GM10248 (cell line): Measurements from ENCODE around the gene ADAM22.

Source experiments
- CTCF ChIA-PET: fragments of 300-600 bp; sonication (Branson Sonifier 250); formaldehyde crosslinking; extraction: SDS; loops from one replicate; lab custom pipeline; 2021; ENCODE audit warnings: antibody characterized with exemption; lab: Yijun Ruan, JAX
- POLR2A ChIA-PET: fragments of 350-650 bp; sonication (Branson Sonifier 250); formaldehyde crosslinking; extraction: SDS; loops from one replicate; lab custom pipeline; 2020; ENCODE audit warnings: antibody characterized with exemption; lab: Yijun Ruan, JAX
- DNase-seq: peaks from one replicate; pipeline ENCODE4 v3.0.0; 2012; ENCODE audit errors: extremely low spot score
- TF ChIP-seq, protein P1 (sequence below): IDR thresholded peaks from 2 replicates; pipeline ENCODE4 v1.5.1; 2012; ENCODE audit warnings: mild to moderate bottlenecking, low read depth; ENCODE audit errors: extremely low read depth, missing control alignments, control extremely low read depth

The ADAM22 gene

DNA sequence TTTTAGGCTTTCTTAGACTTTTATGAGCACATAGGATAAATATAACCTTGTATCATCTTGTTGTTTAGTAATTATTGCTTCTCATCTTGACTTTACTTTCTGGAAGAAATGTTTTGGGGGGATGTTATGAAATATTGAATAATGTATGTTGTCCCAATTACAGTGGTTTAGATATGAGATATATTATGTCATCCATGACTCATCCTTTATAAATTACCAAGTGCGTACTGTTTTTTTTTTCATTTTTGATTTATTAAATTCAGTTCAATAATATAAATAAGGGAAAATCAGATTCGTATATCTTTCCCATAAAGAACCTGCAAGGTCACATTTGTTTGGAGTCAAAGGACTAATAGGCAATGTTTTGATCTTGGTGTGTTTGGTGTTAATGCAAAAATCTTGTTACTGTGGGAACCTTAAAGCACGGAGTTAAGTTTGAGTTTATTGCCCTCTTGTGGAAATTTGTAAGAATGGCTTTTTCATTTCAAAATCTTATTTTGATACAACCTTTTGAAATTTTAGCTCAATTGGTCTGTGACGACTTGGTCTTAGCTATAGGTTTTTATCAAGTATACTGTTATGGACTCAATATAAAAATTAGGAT lies 177.2 kb downstream of the ADAM22 start:
- ChIA-PET POLR2A (no interaction called here), CTCF (interaction anchor here (0.8 to 2.6 kb wide), 13 partner anchors 10 to 795 kb away, joined by 3 to 16 read pairs (median 5); no protein-coding TSS in a partner anchor)
- TF ChIP-seq, protein P1, sequence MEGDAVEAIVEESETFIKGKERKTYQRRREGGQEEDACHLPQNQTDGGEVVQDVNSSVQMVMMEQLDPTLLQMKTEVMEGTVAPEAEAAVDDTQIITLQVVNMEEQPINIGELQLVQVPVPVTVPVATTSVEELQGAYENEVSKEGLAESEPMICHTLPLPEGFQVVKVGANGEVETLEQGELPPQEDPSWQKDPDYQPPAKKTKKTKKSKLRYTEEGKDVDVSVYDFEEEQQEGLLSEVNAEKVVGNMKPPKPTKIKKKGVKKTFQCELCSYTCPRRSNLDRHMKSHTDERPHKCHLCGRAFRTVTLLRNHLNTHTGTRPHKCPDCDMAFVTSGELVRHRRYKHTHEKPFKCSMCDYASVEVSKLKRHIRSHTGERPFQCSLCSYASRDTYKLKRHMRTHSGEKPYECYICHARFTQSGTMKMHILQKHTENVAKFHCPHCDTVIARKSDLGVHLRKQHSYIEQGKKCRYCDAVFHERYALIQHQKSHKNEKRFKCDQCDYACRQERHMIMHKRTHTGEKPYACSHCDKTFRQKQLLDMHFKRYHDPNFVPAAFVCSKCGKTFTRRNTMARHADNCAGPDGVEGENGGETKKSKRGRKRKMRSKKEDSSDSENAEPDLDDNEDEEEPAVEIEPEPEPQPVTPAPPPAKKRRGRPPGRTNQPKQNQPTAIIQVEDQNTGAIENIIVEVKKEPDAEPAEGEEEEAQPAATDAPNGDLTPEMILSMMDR, result peak; percentile 52
- DNase-seq, result peak; percentile 45

DNA sequence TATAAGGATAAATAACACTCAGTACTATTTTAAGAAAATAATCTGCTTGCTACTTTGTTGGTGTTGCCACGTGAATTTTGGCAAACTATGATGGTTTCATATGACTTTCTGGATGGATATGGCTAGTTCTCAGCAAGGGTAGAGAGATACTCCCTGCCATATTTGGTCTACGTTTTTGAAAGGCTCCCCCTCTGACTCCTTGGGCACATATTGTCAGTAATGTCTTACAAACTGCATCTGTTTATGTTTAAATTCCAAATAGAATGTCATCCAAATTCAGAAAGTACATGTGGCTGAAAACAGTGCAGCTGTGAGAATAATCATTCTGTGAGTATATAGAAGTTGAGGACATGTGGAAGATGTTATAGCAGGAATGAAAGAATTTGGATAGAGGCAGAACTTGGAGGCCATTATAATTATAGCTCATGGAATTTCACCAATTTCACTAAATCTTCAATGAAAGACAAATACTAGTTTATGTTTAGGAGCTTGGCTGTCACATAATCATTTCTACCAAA lies 178.0 kb downstream of the ADAM22 start:
- TF ChIP-seq, protein P1, result no peak
- CTCF ChIA-PET, result interaction anchor here (0.8 to 2.6 kb wide), 17 partner anchors 10 to 795 kb away, joined by 3 to 16 read pairs (median 3); no protein-coding TSS in a partner anchor
- POLR2A ChIA-PET, result no interaction called here
- DNase-seq, result no peak

DNA sequence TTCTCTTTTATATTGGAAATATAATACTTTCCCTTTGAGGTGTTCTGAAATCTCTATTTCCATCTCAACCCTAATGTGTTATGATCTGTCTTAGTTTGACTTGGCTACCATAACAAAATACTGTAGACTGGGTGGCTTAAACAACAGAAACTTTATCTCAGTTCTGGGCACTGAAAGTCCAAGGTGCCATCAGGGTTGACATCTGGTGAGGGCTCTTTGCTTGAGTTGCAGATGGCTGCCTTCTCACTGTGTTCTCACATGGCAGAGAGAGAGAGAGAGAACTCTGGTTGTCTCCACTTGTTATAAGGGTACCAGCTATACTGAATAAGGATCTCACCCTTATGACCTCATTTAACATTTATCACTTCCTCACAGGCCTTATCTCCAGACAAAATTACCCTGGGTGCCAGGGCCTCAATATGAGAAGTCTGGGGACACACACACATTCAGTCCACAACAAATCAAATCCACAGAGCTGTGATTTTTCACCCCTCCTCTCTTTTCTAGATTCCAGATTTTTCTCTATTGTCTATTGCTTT lies 181.3 kb downstream of the ADAM22 start:
- DNase-seq, result no peak
- TF ChIP-seq, protein P1, result no peak
- ChIA-PET CTCF (interaction anchor here (1.4 to 1.5 kb wide), 3 partner anchors 44 to 368 kb away, joined by 3 to 4 read pairs (median 3); no protein-coding TSS in a partner anchor), POLR2A (no interaction called here)

DNA sequence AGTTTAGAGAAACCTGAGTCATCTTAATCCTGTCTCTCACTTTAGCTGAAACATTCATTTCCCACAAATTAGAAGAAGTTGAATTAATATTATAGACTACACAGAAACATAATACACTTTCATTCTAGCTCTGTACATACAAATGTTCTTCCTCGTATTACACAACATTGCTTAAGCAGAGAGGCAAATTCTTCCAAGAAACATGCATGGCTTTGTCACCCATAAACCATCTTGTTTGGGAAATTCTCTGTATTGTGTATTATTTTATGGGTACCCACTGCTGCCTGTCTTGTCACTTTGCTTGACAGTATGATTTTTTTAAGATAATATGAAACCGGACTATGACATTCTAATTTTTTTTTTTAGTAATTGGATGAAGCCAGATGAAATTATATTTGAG lies 181.8 kb downstream of the ADAM22 start:
- CTCF ChIA-PET, result interaction anchor here (1.4 kb wide), 2 partner anchors 54 to 369 kb away, joined by 3 to 4 read pairs; no protein-coding TSS in a partner anchor
- POLR2A ChIA-PET, result no interaction called here
- no peak for DNase-seq
- TF ChIP-seq, protein P1, result no peak

DNA sequence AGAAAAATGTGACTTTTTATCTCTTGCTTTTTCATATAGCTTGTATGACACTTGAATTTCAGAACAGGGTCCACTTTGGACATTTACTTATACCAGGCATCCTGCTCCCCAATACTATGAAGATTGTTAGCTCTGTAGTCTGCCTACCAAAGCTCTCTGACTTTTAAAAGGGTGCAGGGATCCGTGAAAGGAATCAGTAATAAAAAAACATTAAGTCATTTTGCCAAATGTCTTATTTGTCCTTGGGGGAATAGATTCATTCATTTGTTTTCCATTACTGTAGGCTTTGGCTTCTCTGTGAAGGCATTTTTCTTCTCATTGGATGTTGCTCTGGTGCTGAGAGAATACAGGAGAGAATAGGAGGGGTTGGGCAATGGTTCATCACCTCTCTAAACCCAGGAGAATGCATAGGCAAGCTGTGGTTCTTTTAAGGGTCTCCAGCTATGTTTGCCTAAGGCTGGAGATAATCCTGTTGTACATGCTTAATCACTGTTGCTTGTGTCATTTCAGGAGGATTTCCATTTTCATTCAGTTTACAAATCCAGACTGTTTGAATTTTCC lies 182.3 kb downstream of the ADAM22 start:
- CTCF ChIA-PET, result interaction anchor here (1.4 kb wide), 2 partner anchors 53 to 369 kb away, joined by 3 to 4 read pairs; no protein-coding TSS in a partner anchor
- DNase-seq, result no peak
- POLR2A ChIA-PET, result no interaction called here
- TF ChIP-seq, protein P1, result no peak

DNA sequence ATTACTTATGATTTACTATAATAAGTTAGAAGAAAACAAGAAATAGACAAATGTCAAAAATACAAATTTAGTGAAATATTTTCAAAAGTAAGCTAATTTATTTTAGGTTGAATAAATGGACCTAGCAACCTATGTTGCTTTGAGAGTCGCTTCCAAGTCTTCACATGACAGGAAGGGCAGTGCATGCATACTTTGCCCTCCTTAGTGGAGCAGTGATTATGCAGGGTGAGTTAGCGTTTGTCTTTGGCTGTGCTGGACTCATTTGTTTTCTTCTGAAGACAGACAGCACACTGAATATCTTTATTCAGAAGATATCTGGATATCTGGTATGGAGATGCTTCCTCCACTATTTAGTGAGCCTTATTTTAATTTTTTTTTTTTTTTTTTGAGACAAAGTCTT lies 183.3 kb downstream of the ADAM22 start:
- no peak for DNase-seq
- TF ChIP-seq, protein P1, result no peak
- POLR2A ChIA-PET, result no interaction called here
- CTCF ChIA-PET, result interaction anchor here (1.3 kb wide), 1 partner anchor 12 kb away, joined by 3 read pairs; no protein-coding TSS in a partner anchor
